EH (cell line): ENCODE measurements around the gene ALDH2.
"Not testable (repeated sequence)": the region's sequence is repeated elsewhere in the genome, so short reads cannot be mapped to it uniquely, and the experiment has no call there.

Experiments
- DNase-seq: peaks from one replicate; pipeline ENCODE4 v3.0.0-alpha.2; 2015; ENCODE audit warnings: low read depth

The ALDH2 gene

GRCh38 chr12:111789779-111790178 is 23.0 kb downstream of the ALDH2 start:
- DNase-seq, result no peak

GRCh38 chr12:111791507-111791906 is 24.8 kb downstream of the ALDH2 start:
- DNase-seq, result no peak

- peak; percentile 19 for DNase-seq
These were observed 25.6 kb downstream of the ALDH2 start for GRCh38 chr12:111792155-111792855.

- DNase-seq, result no peak
These were observed 26.1 kb downstream of the ALDH2 start for GRCh38 chr12:111792856-111793235.

GRCh38 chr12:111798182-111798581 is 31.4 kb downstream of the ALDH2 start:
- DNase-seq, result no peak

- DNase-seq, result no peak
These were observed 33.0 kb downstream of the ALDH2 start for GRCh38 chr12:111799758-111800157.

GRCh38 chr12:111803038-111803626 is 36.4 kb downstream of the ALDH2 start:
- no peak for DNase-seq

- no peak for DNase-seq
These were observed 37.1 kb downstream of the ALDH2 start for GRCh38 chr12:111803851-111804250.

GRCh38 chr12:111806304-111806703 is 39.6 kb downstream of the ALDH2 start:
- no peak for DNase-seq

GRCh38 chr12:111807232-111807631 is 40.5 kb downstream of the ALDH2 start:
- no peak for DNase-seq

GRCh38 chr12:111812881-111813741 is 46.4 kb downstream of the ALDH2 start:
- DNase-seq, result peak; percentile 85

- no peak for DNase-seq
These were observed 49.4 kb downstream of the ALDH2 start for GRCh38 chr12:111816065-111816615.

GRCh38 chr12:111816898-111817297 is 50.2 kb downstream of the ALDH2 start:
- not testable (repeated sequence) for DNase-seq

- no peak for DNase-seq
These were observed 51.6 kb downstream of the ALDH2 start for GRCh38 chr12:111818340-111818739.

GRCh38 chr12:111819191-111820158 is 52.7 kb downstream of the ALDH2 start:
- DNase-seq, result peak; percentile 27

GRCh38 chr12:111820828-111821227 is 54.1 kb downstream of the ALDH2 start:
- DNase-seq, result not testable (repeated sequence)

- DNase-seq, result no peak
These were observed 56.2 kb downstream of the ALDH2 start for GRCh38 chr12:111822886-111823285.

- DNase-seq, result no peak
These were observed 57.2 kb downstream of the ALDH2 start for GRCh38 chr12:111823891-111824290.

- DNase-seq, result not testable (repeated sequence)
These were observed 57.6 kb downstream of the ALDH2 start for GRCh38 chr12:111824312-111824711.

- DNase-seq, result no peak
These were observed 58.8 kb downstream of the ALDH2 start for GRCh38 chr12:111825509-111825908.

GRCh38 chr12:111826316-111826715 is 59.6 kb downstream of the ALDH2 start:
- no peak for DNase-seq
